Activated T-helper 2 cell treated with anti-CD3 and anti-CD28 coated beads, Interferon-gamma antibody, Interleukin-2, Interleukin-4, amounts not matched to agents 10 μg/mL and 5 μg/mL and 100 μg/mL, durations not matched to agents 14 hours and 24 hours and 36 hours (primary cell): Measurements from ENCODE around the gene LRRTM4. TPM values are rescaled to one million over a fixed set of nuclear protein-coding genes. Genes with fewer than 3 reads are reported as not detected.

ENCODE experiments used
- DNase-seq: peaks from one replicate; pipeline ENCODE4 v3.0.0; 2021; ENCODE audit warnings: low spot score
- H3K27ac Mint-ChIP-seq: one replicate; pipeline ENCODE4 v1.8.0; 2021; ENCODE audit warnings: mixed read lengths
- H3K27me3 Mint-ChIP-seq: one replicate; pipeline ENCODE4 v1.8.0; 2021; ENCODE audit warnings: low read depth, mixed read lengths
- H3K36me3 Mint-ChIP-seq: one replicate; pipeline ENCODE4 v1.8.0; 2021; ENCODE audit warnings: low read depth, mixed read lengths
- H3K4me1 Mint-ChIP-seq: one replicate; pipeline ENCODE4 v1.8.0; 2021; ENCODE audit warnings: low read depth, mixed read lengths
- H3K4me3 Mint-ChIP-seq: one replicate; pipeline ENCODE4 v1.8.0; 2021; ENCODE audit warnings: low read depth, mild to moderate bottlenecking, moderate library complexity, mixed read lengths
- H3K9me3 Mint-ChIP-seq: one replicate; pipeline ENCODE4 v1.8.0; 2021; ENCODE audit warnings: mixed read lengths
- intact Hi-C: fragments of 100-400 bp; cut with micrococcal nuclease; formaldehyde crosslinking; loops from one replicate; pipeline ENCODE4 v1.15.1; 2023
- total RNA-seq: library from RNA; stranded (reverse); gene quantifications from 2 replicates; pipeline ENCODE4 v1.2.3, GENCODE V29; 2022

The LRRTM4 gene
- total RNA-seq, 1 donor from 2014 or later: not detected

- Mint-ChIP-seq H3K36me3 (no peaks in the 10 kb centered on the region), H3K9me3 (peaks cover 15% of the 10 kb centered on the region), H3K4me1 (no peaks in the 10 kb centered on the region), H3K27me3 (no peaks in the 10 kb centered on the region), H3K4me3 (no peak overlapping the region), H3K27ac (no peak overlapping the region)
- intact Hi-C loops: no loop called here
- no peak for DNase-seq
These were observed 544.1 kb downstream of the LRRTM4 start for GRCh38 chr2:76977846-76978727.

DNA sequence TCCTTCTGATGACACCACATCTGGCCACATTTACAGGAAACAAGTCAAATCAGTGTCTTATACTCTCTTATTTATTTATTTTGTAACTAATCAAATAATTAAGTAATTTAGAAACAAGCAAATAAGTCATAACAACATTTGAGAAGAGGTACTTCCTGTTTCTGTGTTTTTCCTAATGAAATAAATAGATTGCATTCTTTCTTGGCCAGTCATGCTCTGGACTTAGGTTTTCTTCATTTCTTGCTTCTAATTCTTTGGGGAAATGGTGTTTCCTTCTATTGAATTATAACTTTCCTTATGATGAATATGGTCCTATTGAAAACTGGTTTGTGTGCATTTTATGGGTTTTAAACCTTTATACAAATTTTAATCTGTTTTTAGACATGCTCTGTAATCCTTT lies 546.4 kb downstream of the LRRTM4 start:
- H3K4me1 Mint-ChIP-seq: no peaks in the 10 kb centered on the region
- intact Hi-C loops: no loop called here
- H3K27ac Mint-ChIP-seq: no peak overlapping the region
- no peak overlapping the region for H3K4me3 Mint-ChIP-seq
- no peak for DNase-seq
- no peaks in the 10 kb centered on the region for H3K27me3 Mint-ChIP-seq
- no peaks in the 10 kb centered on the region for H3K36me3 Mint-ChIP-seq
- H3K9me3 Mint-ChIP-seq: peaks cover 17% of the 10 kb centered on the region

GRCh38 chr2:76973610-76974009 lies 548.6 kb downstream of the LRRTM4 start:
- Mint-ChIP-seq H3K4me3 (no peak overlapping the region), H3K4me1 (no peaks in the 10 kb centered on the region), H3K36me3 (no peaks in the 10 kb centered on the region), H3K27ac (no peak overlapping the region), H3K9me3 (peaks cover 27% of the 10 kb centered on the region), H3K27me3 (no peaks in the 10 kb centered on the region)
- intact Hi-C loops: no loop called here
- no peak for DNase-seq

- no peaks in the 10 kb centered on the region for H3K4me1 Mint-ChIP-seq
- H3K36me3 Mint-ChIP-seq: no peaks in the 10 kb centered on the region
- peaks cover 25% of the 10 kb centered on the region for H3K9me3 Mint-ChIP-seq
- intact Hi-C loops: no loop called here
- no peaks in the 10 kb centered on the region for H3K27me3 Mint-ChIP-seq
- no peak for DNase-seq
- H3K4me3 Mint-ChIP-seq: no peak overlapping the region
- no peak overlapping the region for H3K27ac Mint-ChIP-seq
These were observed 556.4 kb downstream of the LRRTM4 start for GRCh38 chr2:76965772-76966171.

- intact Hi-C loops: no loop called here
- Mint-ChIP-seq H3K27ac (no peak overlapping the region), H3K4me3 (no peak overlapping the region), H3K27me3 (no peaks in the 10 kb centered on the region), H3K9me3 (peaks cover 35% of the 10 kb centered on the region), H3K36me3 (no peaks in the 10 kb centered on the region), H3K4me1 (no peaks in the 10 kb centered on the region)
- DNase-seq: no peak
These were observed 563.4 kb downstream of the LRRTM4 start for GRCh38 chr2:76958749-76959148.

DNA sequence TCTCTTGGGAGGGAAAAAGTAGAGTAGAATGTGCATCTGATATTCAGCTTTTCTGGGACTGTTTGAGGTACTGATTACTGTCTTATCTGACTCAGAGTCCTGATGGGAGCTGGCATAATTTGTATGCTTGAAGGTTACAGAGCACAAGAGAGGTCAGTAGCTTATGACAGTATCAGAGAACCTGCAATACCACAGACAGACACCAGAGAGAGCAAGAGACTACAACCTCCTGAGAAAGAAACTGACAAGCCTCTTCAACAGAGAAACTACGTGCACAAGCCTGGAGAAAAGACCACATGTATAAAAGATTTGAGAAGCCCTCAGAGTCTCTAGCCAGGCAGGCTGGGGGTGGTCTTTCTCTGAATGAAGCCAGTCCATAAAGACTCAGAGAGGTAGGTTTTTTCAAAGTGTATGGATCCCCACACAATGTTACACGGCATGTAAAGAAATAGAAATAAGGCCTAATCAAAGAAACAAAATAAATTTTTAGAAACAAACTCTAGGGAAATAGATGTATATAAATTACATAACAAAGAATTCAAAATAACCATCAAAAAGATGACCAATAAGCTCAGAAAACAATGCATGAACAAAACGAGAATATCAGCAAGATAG lies 568.3 kb downstream of the LRRTM4 start:
- DNase-seq: no peak
- no peak overlapping the region for H3K27ac Mint-ChIP-seq
- no peaks in the 10 kb centered on the region for H3K4me1 Mint-ChIP-seq
- H3K27me3 Mint-ChIP-seq: no peaks in the 10 kb centered on the region
- intact Hi-C loops: no loop called here
- no peak overlapping the region for H3K4me3 Mint-ChIP-seq
- peaks cover 32% of the 10 kb centered on the region for H3K9me3 Mint-ChIP-seq
- no peaks in the 10 kb centered on the region for H3K36me3 Mint-ChIP-seq

DNA sequence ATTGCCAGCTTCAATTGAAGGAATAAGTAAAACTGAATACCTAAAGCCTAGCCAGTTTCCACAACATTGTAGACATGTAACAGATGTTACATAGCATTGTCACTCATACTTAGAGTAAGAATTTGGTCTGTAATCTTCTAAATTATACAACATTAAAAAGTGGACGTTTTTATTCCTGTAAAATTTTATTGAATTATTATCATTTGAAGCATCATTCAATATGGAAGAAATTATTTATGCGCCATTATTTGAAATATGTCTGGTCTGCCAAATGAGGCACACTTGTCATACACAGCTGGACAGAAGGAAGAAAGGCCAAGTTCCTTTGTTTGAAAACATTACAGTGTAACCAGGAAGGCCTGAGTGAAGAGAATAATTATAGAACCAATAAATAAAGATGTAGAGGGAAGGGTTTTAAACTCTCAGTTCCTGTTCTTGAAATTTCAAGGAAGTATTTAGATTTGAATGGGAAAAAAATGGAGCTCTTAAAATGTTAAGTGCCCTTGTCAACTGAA lies 575.5 kb downstream of the LRRTM4 start:
- intact Hi-C loops: no loop called here
- no peak overlapping the region for H3K27ac Mint-ChIP-seq
- no peak overlapping the region for H3K4me3 Mint-ChIP-seq
- peaks cover 32% of the 10 kb centered on the region for H3K9me3 Mint-ChIP-seq
- no peaks in the 10 kb centered on the region for H3K4me1 Mint-ChIP-seq
- H3K36me3 Mint-ChIP-seq: no peaks in the 10 kb centered on the region
- DNase-seq: no peak
- no peaks in the 10 kb centered on the region for H3K27me3 Mint-ChIP-seq

- Mint-ChIP-seq H3K36me3 (no peaks in the 10 kb centered on the region), H3K4me1 (no peaks in the 10 kb centered on the region), H3K4me3 (no peak overlapping the region), H3K27me3 (no peaks in the 10 kb centered on the region), H3K27ac (no peak overlapping the region), H3K9me3 (peaks cover 26% of the 10 kb centered on the region)
- intact Hi-C loops: no loop called here
- no peak for DNase-seq
These were observed 581.6 kb downstream of the LRRTM4 start for GRCh38 chr2:76940559-76940958.

DNA sequence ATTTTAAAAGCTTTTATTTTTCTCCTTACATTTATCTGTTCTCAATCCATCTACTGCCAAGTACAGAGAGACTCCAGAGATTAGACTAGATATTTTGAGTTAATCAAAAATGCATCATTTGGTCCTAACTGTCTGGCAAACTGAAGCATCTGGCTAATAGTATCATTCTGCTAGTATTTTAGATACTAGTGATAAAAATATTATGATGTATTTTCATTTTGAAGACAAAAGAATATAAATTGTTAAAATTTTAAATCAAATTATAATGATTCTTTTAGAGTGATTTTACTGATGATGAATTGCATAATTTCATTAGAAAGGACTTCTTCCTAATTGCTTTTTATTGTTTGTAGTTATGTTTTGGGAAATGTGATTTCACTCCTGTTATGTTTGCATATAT lies 584.0 kb downstream of the LRRTM4 start:
- no peak overlapping the region for H3K27ac Mint-ChIP-seq
- no peaks in the 10 kb centered on the region for H3K4me1 Mint-ChIP-seq
- H3K4me3 Mint-ChIP-seq: no peak overlapping the region
- DNase-seq: no peak
- H3K36me3 Mint-ChIP-seq: no peaks in the 10 kb centered on the region
- no peaks in the 10 kb centered on the region for H3K27me3 Mint-ChIP-seq
- intact Hi-C loops: no loop called here
- H3K9me3 Mint-ChIP-seq: peaks cover 24% of the 10 kb centered on the region

DNA sequence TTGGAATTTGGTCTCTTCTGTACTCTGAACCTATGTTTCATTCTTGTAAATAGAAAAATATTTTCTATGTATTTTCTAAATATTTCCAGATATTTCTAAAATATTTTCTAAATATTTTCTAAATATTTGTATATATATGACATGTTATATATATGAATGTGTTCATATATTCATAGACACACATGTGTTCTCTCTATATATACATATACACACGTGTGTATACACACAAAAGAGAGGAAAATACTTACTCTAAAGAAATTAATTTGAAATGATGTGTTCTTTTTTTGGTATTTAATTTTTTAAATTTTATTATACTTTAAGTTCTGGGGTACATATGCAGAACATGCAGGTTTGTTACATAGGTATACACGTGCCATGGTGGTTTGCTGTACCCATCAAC lies 589.6 kb downstream of the LRRTM4 start:
- no peak for DNase-seq
- Mint-ChIP-seq H3K27ac (no peak overlapping the region), H3K27me3 (no peaks in the 10 kb centered on the region), H3K4me1 (no peaks in the 10 kb centered on the region), H3K9me3 (peaks cover 29% of the 10 kb centered on the region), H3K36me3 (no peaks in the 10 kb centered on the region), H3K4me3 (no peak overlapping the region)
- intact Hi-C loops: no loop called here

DNA sequence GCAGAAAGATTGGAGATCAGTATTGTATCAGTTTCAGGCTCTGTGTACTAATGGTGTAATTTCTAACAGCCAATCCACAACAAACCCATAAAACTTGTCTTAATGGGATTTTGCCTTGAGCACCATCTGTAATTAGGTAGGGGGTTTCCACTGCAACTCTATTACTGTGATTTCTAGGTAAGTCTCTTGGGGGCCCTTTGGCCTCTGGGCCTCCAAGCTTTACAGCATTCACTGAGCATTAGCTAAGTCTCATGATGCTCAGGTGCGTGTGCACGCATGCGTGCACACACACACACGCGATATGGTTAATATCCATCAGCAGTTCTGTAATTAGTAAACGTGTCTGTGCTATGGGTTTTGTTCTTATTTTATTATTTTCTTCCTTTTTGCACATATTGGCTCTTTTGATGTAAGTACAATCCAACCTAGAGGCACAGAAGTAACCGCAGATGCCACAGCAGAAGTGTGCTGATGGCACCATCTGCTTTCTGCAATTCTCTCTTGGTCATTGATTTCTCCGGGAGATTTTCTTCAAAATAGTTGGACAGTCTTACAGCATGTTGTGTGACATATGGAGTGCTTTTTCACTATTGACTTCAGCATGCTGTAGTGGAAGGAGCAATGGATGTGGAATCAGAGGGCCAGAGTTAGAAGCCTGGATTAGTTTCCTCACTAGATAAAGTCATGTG lies 592.0 kb downstream of the LRRTM4 start:
- Mint-ChIP-seq H3K9me3 (peaks cover 34% of the 10 kb centered on the region), H3K4me1 (no peaks in the 10 kb centered on the region), H3K36me3 (no peaks in the 10 kb centered on the region), H3K4me3 (no peak overlapping the region), H3K27me3 (no peaks in the 10 kb centered on the region), H3K27ac (no peak overlapping the region)
- no peak for DNase-seq
- intact Hi-C loops: no loop called here

DNA sequence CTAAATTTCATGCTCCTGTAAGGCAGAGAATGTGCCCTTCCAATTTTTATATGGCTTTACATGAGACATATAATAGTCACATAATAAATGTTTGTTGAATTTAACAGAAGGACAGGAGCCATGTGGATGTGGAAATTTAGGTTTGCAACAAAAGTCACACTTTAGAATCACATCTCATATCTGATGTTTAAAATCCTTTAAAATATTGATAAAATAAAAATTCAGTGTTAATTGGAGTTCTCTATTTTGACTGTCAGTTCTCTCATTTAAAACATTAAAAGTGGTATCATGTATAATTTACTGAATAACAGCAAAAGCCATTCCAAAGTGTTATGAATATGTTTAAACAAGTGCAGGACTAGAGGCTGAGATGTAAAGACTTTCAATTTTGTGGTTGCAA lies 594.1 kb downstream of the LRRTM4 start:
- DNase-seq: no peak
- Mint-ChIP-seq H3K4me3 (no peak overlapping the region), H3K36me3 (no peaks in the 10 kb centered on the region), H3K27ac (no peak overlapping the region), H3K9me3 (peaks cover 30% of the 10 kb centered on the region), H3K4me1 (no peaks in the 10 kb centered on the region), H3K27me3 (no peaks in the 10 kb centered on the region)
- intact Hi-C loops: no loop called here

- intact Hi-C loops: no loop called here
- H3K4me3 Mint-ChIP-seq: no peak overlapping the region
- H3K27me3 Mint-ChIP-seq: no peaks in the 10 kb centered on the region
- no peak for DNase-seq
- H3K4me1 Mint-ChIP-seq: no peaks in the 10 kb centered on the region
- H3K9me3 Mint-ChIP-seq: peaks cover 33% of the 10 kb centered on the region
- no peak overlapping the region for H3K27ac Mint-ChIP-seq
- H3K36me3 Mint-ChIP-seq: no peaks in the 10 kb centered on the region
These were observed 601.2 kb downstream of the LRRTM4 start for GRCh38 chr2:76921006-76921405.
